GM10248 (cell line): ENCODE results near the gene ATP6V0C.

Experiments used
- CTCF ChIA-PET: fragments of 300-600 bp; sonication (Branson Sonifier 250); formaldehyde crosslinking; extraction: SDS; loops from one replicate; lab custom pipeline; 2021; ENCODE audit warnings: antibody characterized with exemption; lab: Yijun Ruan, JAX
- POLR2A ChIA-PET: fragments of 350-650 bp; sonication (Branson Sonifier 250); formaldehyde crosslinking; extraction: SDS; loops from one replicate; lab custom pipeline; 2020; ENCODE audit warnings: antibody characterized with exemption; lab: Yijun Ruan, JAX
- DNase-seq: peaks from one replicate; pipeline ENCODE4 v3.0.0; 2012; ENCODE audit errors: extremely low spot score
- CTCF ChIP-seq: IDR thresholded peaks from 2 replicates; pipeline ENCODE4 v1.5.1; 2012; ENCODE audit warnings: mild to moderate bottlenecking, low read depth; ENCODE audit errors: extremely low read depth, missing control alignments, control extremely low read depth

ATP6V0C gene

DNA sequence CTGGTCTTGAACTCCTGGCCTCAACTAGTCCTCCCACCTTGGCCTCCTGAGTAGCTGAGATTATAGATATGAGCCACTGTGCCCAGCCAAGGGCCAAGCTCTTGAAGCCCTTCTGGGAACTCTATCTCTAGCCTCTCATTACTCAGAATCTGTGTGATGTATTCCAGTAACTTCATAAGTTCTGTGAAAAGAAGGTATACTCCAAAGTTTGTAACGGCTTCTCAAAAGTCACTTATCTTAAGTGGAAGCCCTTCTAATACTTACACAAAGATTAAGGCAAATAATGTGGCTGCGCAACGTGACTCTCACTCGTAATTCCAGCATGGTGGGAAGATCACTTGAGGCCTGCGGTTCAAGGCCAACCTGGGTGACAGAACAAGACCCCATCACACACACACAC, 19.1 kb upstream of the ATP6V0C start:
- no peak for DNase-seq
- CTCF ChIA-PET = interaction anchor here (2.7 kb wide), 1 partner anchor 15 kb away, joined by 7 read pairs; no protein-coding TSS in a partner anchor
- POLR2A ChIA-PET = no interaction called here
- TF ChIP-seq CTCF = no peak

GRCh38 chr16:2495041-2495440, 18.7 kb upstream of the ATP6V0C start:
- TF ChIP-seq CTCF = no peak
- DNase-seq = no peak
- CTCF ChIA-PET = interaction anchor here (2.7 kb wide), 1 partner anchor 15 kb away, joined by 7 read pairs; no protein-coding TSS in a partner anchor
- POLR2A ChIA-PET = no interaction called here

- ChIA-PET POLR2A (no interaction called here), CTCF (interaction anchor here (1.3 to 2.7 kb wide), 3 partner anchors 13 to 156 kb away, joined by 4 to 7 read pairs (median 4); partner anchors contain the start of gene ABCA3)
- no peak for TF ChIP-seq CTCF
- no peak for DNase-seq
Measured at GRCh38 chr16:2496223-2497115, 17.3 kb upstream of the ATP6V0C start.

GRCh38 chr16:2497116-2497630, 16.6 kb upstream of the ATP6V0C start:
- DNase-seq = no peak
- CTCF ChIA-PET = interaction anchor here (1.3 kb wide), 2 partner anchors 74 to 157 kb away, joined by 4 read pairs; partner anchors contain the start of gene ABCA3
- POLR2A ChIA-PET = no interaction called here
- no peak for TF ChIP-seq CTCF

DNA sequence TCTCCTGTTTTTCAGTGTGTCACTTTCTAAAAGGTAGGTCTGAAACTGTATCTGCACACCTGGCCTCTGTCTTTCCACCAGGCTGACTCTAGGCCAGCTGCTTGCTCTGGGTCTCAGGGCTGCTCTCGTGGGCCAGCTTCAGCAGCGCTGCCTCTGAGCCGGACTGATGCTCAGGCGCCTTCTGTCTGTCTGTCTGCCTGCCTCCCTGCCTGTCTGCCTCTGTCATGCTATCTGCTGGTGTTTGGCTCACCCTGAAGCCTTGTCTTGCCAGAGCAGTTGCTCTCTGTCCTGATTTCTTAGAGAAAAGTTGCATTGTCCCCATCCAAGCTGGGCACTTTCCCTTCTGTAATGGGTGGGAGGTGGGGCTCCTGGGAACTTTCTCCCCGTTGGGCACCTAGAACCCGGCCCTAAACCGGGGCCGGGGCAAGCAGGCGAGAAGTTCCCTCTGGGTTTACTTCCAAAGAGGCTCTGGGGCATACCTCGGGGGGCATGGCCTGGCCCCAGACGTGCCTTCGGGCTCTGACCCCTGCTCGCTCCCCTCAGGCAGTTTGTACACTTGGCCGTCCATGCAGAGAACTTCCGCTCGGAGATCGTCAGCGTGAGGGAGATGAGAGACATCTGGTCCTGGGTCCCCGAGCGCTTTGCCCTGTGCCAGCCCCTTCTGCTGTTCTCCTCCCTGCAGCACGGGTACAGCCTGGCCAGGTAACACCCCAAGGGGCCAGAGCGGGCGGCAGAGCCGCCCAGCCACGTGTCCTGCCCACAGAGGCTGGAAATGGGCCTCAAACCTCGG, 15.9 kb upstream of the ATP6V0C start:
- DNase-seq = no peak
- ChIA-PET POLR2A (no interaction called here), CTCF (no interaction called here)
- TF ChIP-seq CTCF = no peak
